Suprapubic skin (tissue), 4 donors: ENCODE results near the gene RAB20. TPM values are rescaled to one million over a fixed set of nuclear protein-coding genes. Genes with fewer than 3 reads are reported as not detected.

Experiments
- DNase-seq, 2 donors: peaks; one replicate each; pipeline ENCODE4 v3.0.0-alpha.2; 2019; ENCODE audit warnings: low spot score in 2 of 2
- H3K27ac ChIP-seq: fragments of 200-600 bp; sonication (generic); one replicate; pipeline ENCODE4 v1.5.1; 2019
- H3K27me3 ChIP-seq: fragments of 200-600 bp; sonication (generic); one replicate; pipeline ENCODE4 v1.5.1; 2019
- H3K36me3 ChIP-seq: fragments of 200-600 bp; sonication (generic); one replicate; pipeline ENCODE4 v1.5.1; 2019
- H3K4me1 ChIP-seq: fragments of 200-600 bp; sonication (generic); one replicate; pipeline ENCODE4 v1.5.1; 2019
- H3K4me3 ChIP-seq: fragments of 200-600 bp; sonication (generic); one replicate; pipeline ENCODE4 v1.5.1; 2019; ENCODE audit warnings: mild to moderate bottlenecking
- H3K9me3 ChIP-seq: fragments of 200-600 bp; sonication (generic); one replicate; pipeline ENCODE4 v1.5.1; 2019
- EP300 ChIP-seq: sonication (generic); formaldehyde crosslinking; IDR thresholded peaks from one replicate; pipeline ENCODE4 v1.6.1; 2017; ENCODE audit warnings: antibody characterized with exemption
- POLR2A ChIP-seq, 2 donors: fragments of 450-650 bp; IDR thresholded peaks; one replicate each; pipeline ENCODE4 v1.6.1; 2017; ENCODE audit warnings: antibody characterized with exemption in 2 of 2, mild to moderate bottlenecking in 2 of 2, moderate library complexity in 2 of 2
- POLR2AphosphoS5 ChIP-seq, 3 donors: sonication (generic); formaldehyde crosslinking; IDR thresholded peaks; one replicate each; pipeline ENCODE4 v1.6.1; 2017; ENCODE audit warnings: antibody characterized with exemption in 3 of 3
- WGBS: methylation state at CpG from one replicate; pipeline ENCODE4 v1.1.5; 2018; 5-methylcytosine and 5-hydroxymethylcytosine counted together
- total RNA-seq, 4 donors: library from RNA; depleted of rRNA; stranded (reverse); fragments of >200 nt; gene quantifications; one replicate each; pipeline ENCODE4 v1.1.0, GENCODE V29; 2016
- TF ChIP-seq, protein P1 (sequence below), 2 donors: fragments of 200-600 bp in 1 of 2; fragments of 450-650 bp in 1 of 2; sonication (generic) in 1 of 2; IDR thresholded peaks; one replicate each; pipeline ENCODE4 v1.5.1; 2016 to 2019; ENCODE audit warnings: antibody characterized with exemption in 2 of 2, mild to moderate bottlenecking in 1 of 2, moderate library complexity in 1 of 2

RAB20 gene
- total RNA-seq, 4 donors from 2014 or later = 2.0 to 6.7 (median 3.7) TPM

DNA sequence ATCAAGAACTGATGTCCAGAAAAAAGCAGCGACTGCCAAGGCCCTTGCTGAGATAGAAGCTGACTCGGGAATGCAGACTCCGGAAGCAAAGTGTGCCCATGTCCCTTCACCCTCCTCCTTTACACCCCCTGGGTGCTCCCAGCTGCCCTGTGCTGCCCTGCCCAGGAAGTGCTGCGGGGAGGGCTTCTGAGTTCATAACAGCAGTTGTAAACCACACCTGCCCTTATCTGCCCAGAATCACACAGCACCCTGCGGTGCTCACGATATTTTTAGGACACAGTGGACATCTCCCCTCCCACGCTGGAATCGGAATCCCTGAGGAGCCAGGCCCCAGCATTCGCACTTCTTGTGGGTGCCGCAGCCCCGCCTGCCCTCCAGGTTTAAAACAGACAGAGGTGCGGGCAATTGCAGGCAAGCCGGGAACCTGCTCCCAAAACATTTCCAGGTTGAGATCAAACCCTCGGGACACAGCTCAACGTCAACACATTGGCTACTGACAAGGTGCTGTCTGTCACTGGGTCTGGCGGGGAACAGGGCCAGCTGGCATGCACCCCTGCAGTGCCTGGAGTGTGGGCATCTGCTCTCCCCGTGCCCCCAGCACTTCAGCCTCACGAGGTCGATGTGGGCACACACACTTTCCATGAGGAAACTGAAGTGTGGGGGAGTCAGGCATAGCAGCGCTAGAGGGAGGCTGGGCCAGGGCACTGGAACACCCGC lies 36.8 kb downstream of the RAB20 start:
- no peak for DNase-seq
- H3K36me3 ChIP-seq = no peaks in the 10 kb centered on the region
- TF ChIP-seq EP300 = no peak
- TF ChIP-seq POLR2A (IDR thresholded peaks at IDR 0.05) = no peak
- no peak for TF ChIP-seq POLR2AphosphoS5 (IDR thresholded peaks at IDR 0.05)
- TF ChIP-seq, protein P1, sequence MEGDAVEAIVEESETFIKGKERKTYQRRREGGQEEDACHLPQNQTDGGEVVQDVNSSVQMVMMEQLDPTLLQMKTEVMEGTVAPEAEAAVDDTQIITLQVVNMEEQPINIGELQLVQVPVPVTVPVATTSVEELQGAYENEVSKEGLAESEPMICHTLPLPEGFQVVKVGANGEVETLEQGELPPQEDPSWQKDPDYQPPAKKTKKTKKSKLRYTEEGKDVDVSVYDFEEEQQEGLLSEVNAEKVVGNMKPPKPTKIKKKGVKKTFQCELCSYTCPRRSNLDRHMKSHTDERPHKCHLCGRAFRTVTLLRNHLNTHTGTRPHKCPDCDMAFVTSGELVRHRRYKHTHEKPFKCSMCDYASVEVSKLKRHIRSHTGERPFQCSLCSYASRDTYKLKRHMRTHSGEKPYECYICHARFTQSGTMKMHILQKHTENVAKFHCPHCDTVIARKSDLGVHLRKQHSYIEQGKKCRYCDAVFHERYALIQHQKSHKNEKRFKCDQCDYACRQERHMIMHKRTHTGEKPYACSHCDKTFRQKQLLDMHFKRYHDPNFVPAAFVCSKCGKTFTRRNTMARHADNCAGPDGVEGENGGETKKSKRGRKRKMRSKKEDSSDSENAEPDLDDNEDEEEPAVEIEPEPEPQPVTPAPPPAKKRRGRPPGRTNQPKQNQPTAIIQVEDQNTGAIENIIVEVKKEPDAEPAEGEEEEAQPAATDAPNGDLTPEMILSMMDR (IDR thresholded peaks at IDR 0.05) = no peak
- 30% methylated on average over 15 of the region's 21 CpGs for WGBS
- no peak overlapping the region for H3K27ac ChIP-seq
- no peaks in the 10 kb centered on the region for H3K27me3 ChIP-seq
- H3K4me3 ChIP-seq = no peak overlapping the region
- peaks cover 48% of the 10 kb centered on the region for H3K4me1 ChIP-seq
- H3K9me3 ChIP-seq = no peaks in the 10 kb centered on the region

DNA sequence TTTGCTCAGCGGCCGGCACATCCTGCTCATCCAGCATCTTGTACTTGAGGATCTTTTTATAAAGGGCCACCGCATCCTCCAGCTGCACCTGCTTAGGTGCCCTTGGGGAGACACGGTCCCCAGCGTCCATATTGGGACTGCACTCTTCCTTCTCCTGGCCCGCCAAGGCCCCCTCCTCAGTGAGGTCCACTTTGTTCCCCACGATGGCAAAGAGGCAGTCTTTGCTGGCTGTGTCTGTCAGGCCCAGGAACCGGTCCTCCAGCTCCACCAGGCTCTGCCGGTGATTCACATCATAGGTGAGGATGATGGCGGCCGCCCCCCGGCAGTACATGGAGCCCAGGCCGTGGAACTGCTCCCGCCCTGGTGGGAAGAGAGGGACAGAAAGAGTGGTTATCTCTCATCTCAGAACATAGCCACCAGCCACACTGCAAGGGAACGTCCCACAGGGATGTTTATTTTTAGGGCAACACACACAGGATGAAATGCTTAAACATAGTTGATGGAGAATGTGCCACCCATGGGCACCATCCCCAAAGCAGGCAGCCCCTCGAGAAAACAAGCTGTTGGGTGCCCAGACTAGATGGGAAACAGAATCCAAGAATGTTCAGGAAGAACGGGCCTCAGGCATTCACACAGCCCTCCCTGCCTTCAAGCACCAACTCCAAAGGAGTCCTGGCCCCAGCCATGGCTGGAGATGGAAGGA lies 37.5 kb downstream of the RAB20 start:
- Histone ChIP-seq H3K27me3 (no peaks in the 10 kb centered on the region), H3K4me3 (no peak overlapping the region)

DNA sequence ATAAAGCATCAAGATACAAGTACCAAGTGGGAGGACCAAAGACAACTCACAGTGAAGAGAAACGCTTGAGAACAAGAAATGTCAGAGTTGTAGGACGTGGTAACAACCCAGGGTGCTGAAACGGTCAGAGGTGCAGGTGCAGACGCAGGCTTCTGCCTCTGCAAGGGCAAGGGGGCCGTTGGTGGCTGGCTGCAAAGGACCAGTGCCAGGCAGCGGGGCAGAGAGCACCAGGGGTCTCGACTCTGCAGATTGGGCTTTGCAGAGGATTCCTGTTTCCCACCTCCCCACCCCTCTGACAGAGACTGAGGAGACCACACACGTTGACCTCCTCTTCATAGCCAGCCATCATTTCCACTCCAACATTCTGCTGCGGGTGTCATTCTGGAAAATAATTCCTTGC lies 38.3 kb downstream of the RAB20 start:
- Histone ChIP-seq H3K4me3 (no peak overlapping the region), H3K9me3 (no peaks in the 10 kb centered on the region), H3K27ac (no peak overlapping the region), H3K27me3 (no peaks in the 10 kb centered on the region), H3K36me3 (no peaks in the 10 kb centered on the region), H3K4me1 (peaks cover 51% of the 10 kb centered on the region)
- no peak for TF ChIP-seq POLR2A (IDR thresholded peaks at IDR 0.05)
- TF ChIP-seq, protein P1 (IDR thresholded peaks at IDR 0.05) = no peak
- TF ChIP-seq EP300 = no peak
- TF ChIP-seq POLR2AphosphoS5 (IDR thresholded peaks at IDR 0.05) = no peak
- DNase-seq = no peak
- 89% methylated on average over 9 of the region's 9 CpGs for WGBS

More for the DNA sequence above, 37.5 kb downstream of the RAB20 start:
- no peak for DNase-seq
- Histone ChIP-seq H3K27ac (no peak overlapping the region), H3K36me3 (no peaks in the 10 kb centered on the region), H3K4me1 (peaks cover 51% of the 10 kb centered on the region), H3K9me3 (no peaks in the 10 kb centered on the region)
- TF ChIP-seq POLR2A (IDR thresholded peaks at IDR 0.05) (no peak), POLR2AphosphoS5 (IDR thresholded peaks at IDR 0.05) (no peak), EP300 (no peak)
- TF ChIP-seq, protein P1 (IDR thresholded peaks at IDR 0.05) = no peak
- 83% methylated on average over 17 of the region's 17 CpGs for WGBS

DNA sequence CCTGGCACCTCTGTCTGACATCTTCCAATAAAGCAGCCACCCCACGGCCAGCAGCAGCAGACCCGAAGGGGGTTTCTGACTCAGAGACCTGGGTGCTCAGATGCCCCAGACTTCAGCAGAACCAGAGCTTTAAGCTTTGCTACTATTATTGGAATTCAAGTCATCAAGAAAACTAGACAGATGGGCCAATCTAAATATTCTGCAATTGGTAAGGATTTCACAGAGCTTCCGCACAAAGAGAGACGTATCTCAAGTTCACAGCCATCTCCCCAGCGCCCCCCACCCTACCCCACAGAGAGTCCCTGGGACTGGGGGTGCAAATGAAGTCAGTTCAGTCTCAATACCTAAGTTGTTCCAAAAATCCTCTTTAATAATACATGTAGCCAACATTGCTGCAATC lies 38.8 kb downstream of the RAB20 start:
- H3K4me1 ChIP-seq = peaks cover 50% of the 10 kb centered on the region
- no peaks in the 10 kb centered on the region for H3K9me3 ChIP-seq
- no peaks in the 10 kb centered on the region for H3K27me3 ChIP-seq
- TF ChIP-seq EP300 (no peak), POLR2A (IDR thresholded peaks at IDR 0.05) (no peak), POLR2AphosphoS5 (IDR thresholded peaks at IDR 0.05) (no peak)
- TF ChIP-seq, protein P1 (IDR thresholded peaks at IDR 0.05) = no peak
- H3K4me3 ChIP-seq = no peak overlapping the region
- DNase-seq = no peak
- WGBS = 95% methylated on average over 5 of the region's 5 CpGs
- no peaks in the 10 kb centered on the region for H3K36me3 ChIP-seq
- no peak overlapping the region for H3K27ac ChIP-seq

DNA sequence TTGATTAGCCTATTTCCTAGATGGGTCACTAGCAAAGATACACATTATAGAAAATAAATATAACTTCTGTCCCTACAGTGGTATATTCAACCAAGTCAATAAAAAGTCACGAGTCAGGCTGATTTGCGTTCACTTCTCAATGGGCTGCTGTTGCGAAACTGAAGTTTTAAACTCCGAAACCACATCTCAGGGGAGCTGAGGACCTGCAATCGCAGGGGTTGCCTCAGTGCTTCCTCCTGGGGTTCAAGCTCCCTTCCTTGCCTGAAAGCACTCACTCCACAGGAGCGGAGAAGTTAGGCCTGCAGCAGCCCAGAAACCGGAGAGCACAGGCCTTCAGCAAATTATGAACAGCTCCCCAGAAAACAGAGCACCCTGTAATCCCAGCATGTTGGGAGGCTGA lies 39.6 kb downstream of the RAB20 start:
- no peak for TF ChIP-seq POLR2A (IDR thresholded peaks at IDR 0.05)
- TF ChIP-seq POLR2AphosphoS5 (IDR thresholded peaks at IDR 0.05) = no peak
- TF ChIP-seq, protein P1 (IDR thresholded peaks at IDR 0.05) = no peak
- no peak for TF ChIP-seq EP300
- Histone ChIP-seq H3K36me3 (no peaks in the 10 kb centered on the region), H3K27ac (no peak overlapping the region), H3K4me1 (peaks cover 42% of the 10 kb centered on the region), H3K27me3 (no peaks in the 10 kb centered on the region), H3K9me3 (no peaks in the 10 kb centered on the region), H3K4me3 (no peak overlapping the region)
- WGBS = 79% methylated on average over 7 of the region's 7 CpGs
- no peak for DNase-seq
